Fibroblast of lung (primary cell): ENCODE data around the gene SLC25A42.

ENCODE experiments used
- CTCF ChIP-seq, 2 donors: IDR thresholded peaks in 1 of 2; conservative IDR thresholded peaks in 1 of 2; 1 replicate in 1 of 2; 2 replicates in 1 of 2; pipeline ENCODE4 v1.5.1; 2011 to 2012; ENCODE audit warnings: low read length in 2 of 2, control low read depth in 1 of 2, inconsistent platforms in 1 of 2, low read depth in 1 of 2, mild to moderate bottlenecking in 1 of 2
- EZH2 ChIP-seq: IDR thresholded peaks from 2 replicates; pipeline ENCODE4 v1.5.1; 2012; ENCODE audit warnings: low read length, control low read depth, mild to moderate bottlenecking; ENCODE audit errors: missing control alignments

- no peak for TF ChIP-seq CTCF (conservative IDR thresholded peaks at IDR 0.05 in 1 of 2, IDR thresholded peaks at IDR 0.05 in 1 of 2; ENCODE audit: low read depth in 1 of 2, low read length in 2 of 2)
- no peak for TF ChIP-seq EZH2
These were observed 91.9 kb downstream of the SLC25A42 start for GRCh38 chr19:19155495-19156219.
